Stimulated activated CD4-positive, alpha-beta T cell treated with anti-CD3 and anti-CD28 coated beads, Interleukin-1b, Interleukin-23, amount 100 ng/mL, for 48 hours (primary cell): Measurements from ENCODE around the gene SP140.
"Not testable (repeated sequence)": the region's sequence is repeated elsewhere in the genome, so short reads cannot be mapped to it uniquely, and the experiment has no call there.

Experiments
- DNase-seq: peaks from one replicate; pipeline ENCODE4 v3.0.0-alpha.2; 2020

Gene SP140

DNA sequence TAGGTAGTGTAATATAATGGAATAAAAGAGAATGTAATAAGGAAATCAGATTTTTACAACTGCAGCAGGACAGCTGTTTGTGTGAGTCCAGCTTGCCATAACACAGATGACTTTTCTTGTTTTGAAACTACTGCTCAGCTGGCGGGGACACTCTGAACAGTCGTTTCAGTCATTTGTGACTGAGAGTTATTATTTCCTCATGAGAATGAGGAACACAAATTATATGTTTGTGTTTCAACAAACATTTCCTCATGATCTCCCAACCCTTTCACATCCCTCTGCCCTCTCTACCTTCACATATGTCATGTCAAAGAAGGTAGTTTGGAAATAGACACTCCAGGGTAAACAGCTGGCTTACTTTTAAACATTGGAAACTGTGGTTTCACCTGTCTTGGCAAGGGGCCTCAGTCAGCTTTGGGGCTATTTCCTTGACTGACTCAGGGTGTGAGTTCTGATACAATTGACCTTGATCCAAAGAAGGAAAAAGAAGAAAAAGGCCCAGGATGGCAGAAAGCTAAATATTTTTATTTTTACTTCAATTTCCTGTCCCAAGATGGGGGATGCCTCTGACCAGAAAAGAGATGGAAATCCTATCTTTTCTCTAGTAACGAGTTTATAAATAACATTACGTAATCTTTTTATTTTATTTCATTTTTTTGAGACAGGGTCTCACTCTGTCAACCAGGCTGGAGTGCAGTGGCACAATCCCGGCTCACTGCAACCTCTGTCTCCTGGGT is 102.0 kb downstream of the SP140 start:
- no peak for DNase-seq

DNA sequence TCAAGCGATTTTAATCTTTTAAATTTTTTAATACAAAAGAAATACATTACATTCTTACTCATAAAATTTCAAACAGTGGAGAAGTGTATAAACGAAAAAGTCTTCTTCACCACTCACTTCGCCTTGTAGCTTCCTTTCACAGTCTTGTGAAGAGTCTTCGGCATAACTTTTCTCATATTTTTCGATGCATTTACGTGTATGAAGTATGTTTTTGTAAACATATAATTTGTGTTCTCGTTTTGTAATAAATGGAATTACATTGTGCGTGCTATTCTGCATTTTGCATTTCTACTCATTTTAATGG is 102.6 kb downstream of the SP140 start:
- DNase-seq = no peak

DNA sequence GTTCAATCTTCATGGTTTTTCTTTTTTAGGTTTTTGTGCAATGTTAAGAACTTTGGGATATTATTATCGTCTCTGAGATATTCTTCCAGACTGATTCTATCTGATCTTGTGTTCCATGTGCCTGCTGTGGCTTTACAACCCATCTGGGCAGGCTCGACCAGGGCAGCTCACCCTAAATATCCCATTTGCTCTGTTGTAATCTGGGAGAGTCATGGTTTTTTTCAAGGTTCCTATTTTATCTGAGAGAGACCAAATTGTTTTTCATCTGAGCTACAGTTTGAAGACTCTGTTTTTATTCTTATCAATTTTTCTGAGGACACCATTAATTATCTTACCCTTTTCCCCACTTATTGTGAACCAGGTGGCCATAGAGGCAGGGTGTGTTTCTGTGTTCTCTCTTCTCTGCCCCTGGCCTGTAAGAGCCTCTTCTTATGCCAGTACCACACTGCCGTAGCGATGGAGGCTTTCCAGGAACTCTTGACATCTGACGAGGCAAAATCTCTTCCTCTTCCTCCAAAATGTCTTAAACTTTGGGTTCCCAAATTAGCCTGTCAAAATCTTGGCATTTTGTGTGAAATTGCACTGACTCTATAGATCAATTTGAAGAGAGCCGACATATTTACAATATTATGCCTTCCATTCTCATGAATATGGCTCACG is 104.5 kb downstream of the SP140 start:
- DNase-seq = no peak

DNA sequence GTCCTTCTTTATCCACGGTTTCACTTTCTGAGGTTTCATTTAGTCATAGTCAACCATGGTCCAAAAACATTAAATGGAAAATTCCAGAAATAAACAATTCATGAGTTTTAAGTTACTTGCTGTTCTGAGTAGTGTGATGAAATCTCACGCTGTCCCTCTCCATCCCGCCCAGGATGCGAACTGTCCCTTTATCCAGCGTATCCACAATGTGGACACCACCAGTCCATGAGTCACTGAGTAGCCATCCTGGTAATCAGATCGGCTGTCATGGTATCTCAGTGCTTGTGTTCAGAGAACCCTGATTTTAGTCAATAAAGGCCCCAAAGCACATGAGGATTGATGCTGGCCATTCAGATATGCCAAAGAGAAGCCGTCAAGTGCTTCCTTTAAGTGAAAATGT is 105.2 kb downstream of the SP140 start:
- DNase-seq = no peak

DNA sequence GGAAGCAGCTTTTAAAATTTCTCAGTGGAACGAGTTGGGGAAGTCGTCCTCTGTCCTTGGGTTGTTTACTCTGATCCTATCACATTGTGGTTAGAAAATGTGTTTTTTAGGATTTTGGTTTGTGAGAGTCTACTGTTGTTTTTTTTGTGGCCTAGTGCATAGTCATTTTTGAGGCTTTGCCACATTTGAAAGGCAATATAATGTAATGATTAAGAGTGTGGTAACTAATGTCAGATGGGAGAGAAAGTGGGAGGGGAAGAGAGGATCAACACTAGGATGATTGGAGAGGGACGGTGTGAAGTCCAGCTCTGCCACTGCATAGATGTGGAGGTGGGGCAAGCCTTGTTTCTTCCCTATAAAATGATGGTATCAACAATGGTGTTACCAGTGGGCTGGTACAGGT is 109.9 kb downstream of the SP140 start:
- no peak for DNase-seq

DNA sequence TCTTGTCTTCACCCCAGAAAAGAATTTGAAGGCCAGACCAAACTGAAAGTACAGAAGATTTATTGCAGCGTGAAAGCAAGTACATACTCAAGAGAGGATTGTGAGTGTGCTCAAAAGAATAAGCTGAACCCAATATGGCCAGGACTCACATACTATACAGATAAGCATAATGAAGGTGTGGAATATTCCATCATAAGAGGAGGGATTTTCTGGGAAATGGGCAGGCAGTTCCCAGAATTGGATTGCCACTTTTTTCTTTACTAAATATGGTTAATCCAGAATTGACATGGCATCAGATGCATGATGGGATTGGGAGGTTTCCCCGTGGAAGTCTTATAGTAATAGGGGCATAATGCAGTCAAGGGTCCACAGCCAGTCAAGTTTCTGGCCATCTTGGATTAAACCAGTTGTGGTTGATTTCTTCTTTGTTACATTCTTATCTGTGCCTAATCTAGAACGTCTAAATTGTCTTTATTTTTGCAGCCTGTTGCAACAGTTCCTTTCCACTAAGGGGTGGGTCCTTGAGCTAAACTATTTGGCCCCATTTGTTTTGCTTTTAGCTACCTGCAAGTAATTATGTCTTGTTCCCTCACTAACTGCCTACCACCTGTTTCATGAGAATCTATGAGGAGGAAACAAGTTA is 110.4 kb downstream of the SP140 start:
- no peak for DNase-seq

DNA sequence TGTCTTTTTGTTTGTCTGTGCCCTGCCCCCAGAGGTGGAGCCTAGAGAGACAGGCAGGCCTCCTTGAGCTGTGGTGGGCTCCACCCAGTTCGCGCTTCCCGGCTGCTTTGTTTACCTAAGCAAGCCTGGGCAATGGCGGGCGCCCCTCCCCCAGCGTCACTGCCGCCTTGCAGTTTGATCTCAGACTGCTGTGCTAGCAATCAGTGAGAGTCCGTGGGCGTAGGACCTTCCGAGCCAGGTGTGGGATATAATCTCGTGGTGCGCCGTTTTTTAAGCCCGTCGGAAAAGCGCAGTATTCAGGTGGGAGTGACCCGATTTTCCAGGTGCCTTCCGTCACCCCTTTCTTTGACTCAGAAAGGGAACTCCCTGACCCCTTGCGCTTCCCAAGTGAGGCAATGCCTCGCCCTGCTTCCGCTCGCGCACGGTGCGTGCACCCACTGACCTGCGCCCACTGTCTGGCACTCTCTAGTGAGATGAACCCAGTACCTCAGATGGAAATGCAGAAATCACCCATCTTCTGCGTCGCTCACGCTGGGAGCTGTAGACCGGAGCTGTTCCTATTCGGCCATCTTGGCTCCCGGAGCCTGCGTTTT is 116.5 kb downstream of the SP140 start:
- not testable (repeated sequence) for DNase-seq

DNA sequence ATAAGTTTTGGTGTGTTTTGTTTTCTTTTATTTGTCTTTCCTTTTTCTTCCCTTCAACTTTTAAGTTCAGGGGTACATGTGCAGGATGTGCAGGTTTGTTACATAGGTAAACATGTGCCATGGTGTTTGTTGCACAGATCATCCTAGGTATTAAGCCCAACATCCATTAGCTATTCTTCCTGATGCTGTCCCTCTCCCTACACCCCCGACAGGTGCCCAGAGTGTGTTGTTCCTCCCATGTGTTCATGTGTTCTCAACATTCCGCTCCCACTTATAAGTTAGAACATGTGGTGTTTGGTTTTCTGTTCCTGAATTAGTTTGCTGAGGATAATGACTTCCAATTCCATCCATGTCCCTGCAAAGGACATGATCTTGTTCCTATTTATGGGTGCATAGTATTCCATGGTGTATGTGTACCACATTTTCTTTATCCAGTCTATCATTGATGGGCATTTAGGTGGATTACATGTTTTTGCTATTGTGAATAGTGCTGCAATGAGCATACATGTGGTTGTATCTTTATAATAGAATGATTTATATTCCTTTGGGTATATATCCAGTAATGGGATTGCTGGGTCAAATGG is 117.6 kb downstream of the SP140 start:
- DNase-seq = not testable (repeated sequence)

DNA sequence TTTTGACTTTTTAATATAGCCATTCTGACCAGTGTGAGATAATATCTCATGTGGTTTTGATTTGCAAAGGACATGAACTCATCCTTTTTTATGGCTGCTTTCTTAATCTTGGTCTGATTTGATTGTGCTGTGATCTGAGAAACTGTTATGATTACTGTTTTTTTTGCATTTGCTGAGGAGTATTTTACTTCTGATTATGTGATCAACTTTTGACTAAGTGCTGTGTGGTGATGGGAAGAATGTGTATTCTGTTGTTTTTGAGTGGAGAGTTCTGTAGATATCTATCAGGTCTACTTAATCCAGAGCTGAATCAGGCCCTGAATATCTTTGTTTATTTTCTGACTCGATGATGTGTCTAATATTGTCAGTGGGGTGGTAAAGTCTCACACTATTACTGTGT is 118.2 kb downstream of the SP140 start:
- DNase-seq = no peak

DNA sequence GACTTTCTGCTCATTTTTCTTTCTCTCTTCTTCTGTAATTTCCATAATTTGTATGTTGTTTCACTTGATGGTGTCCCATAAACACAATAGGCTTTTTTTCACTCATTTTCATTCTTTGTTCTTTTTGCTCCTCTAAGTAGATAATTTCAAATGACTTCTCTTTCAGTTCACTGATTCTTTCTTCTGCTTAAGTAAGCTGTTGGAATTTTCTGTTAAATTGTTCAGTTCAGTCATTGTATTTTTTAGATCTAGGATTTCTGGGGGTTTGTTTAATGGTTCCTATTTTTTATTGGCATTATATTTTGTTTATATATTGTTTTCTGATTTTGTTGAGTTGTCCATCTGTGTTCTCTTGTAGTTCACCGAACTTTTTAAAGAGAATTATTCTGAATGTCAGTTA is 120.9 kb downstream of the SP140 start:
- DNase-seq = no peak

DNA sequence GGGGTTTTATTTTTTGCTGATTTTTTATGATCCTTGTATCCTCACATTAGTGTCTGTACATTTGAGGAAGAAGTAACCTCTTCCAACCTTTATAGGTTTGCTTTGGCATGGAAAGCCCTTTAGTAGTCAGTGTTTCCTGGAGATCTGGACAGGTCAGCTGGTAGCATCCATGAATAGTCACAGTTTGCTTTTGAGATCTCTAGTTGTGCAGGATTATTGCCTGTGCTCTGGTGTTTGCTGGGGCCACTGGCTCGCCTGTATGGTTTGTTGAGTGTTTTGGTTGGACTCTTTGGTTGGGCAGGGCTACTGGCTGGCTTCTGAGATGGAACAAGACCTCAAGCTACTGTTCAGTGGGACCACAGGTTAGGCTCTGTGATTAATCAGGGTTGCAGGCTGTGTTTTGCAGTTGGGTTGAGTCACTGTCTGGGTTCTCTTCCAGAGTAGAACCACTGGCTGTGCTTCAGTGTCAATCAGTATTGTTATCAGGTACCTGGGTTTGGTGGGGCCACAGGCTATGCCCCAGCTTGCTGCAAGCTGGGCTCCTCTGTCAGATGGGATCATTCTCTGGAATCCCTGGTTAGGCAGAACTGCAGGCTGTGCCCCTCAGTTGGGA is 121.5 kb downstream of the SP140 start:
- DNase-seq = no peak

DNA sequence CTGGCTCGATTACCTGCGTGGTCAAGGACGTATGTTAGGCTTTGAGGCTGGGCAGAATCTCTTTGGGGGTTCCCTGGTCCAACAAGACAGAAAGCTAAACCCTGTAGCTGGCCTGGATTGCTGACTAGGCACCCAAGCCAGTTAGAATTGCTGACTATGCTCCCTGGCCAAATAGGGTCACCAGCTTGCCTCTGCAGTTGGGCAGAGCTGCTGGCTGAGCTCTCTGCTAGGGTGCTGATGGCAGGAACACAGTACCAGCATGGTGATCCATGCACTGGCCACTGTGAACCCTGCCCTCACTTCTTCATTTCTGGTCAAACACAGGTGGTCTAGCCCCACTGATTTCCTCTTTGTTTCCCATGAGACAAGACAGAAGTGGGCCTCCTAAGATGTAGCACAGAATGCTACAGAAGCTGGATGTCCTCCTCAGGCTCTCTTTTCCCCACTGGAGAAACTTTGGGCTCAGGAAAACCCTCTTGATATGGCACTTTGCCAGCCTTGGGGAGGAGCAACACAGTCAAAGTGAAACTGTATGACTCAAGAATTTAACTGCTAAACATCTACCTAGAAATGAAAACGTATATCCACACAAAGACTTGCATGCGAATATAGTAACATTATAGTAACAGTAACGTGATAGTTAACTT is 122.2 kb downstream of the SP140 start:
- no peak for DNase-seq

DNA sequence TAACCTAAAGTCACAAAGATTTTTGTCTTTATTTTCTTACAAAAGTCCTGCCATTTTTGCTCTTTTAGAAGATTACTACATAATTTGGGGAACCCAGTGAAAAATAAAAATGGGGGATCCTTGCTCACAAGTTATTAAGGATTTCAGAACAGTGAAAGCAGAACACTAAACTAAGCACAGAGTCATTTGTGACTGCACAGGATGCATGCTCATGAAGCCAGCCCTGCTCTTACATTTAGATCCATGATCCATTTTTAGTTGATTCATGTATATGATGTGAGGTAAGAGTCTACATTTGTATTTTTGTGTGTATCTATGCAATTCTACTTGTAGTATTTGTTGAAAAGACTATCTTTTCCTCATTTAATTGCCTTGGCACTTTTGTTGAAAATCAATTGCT is 123.3 kb downstream of the SP140 start:
- no peak for DNase-seq

DNA sequence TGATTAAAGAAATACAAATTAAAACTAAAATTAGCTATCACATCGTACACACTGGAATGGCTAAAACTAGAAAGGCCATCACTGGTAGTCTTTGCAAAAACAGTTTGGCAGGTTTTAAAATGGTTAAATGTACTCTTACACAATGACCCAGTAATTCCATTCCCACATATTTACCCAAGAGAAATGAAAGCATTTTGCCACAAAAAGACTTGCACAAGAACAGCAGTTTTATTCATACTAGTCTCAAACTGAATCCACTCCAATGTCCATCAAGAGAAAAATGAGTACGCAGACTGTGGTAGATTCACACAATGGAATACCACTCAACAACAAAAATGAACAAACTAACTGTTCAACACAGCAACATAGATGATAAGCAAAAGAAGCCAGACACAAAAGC is 130.5 kb downstream of the SP140 start:
- no peak for DNase-seq

DNA sequence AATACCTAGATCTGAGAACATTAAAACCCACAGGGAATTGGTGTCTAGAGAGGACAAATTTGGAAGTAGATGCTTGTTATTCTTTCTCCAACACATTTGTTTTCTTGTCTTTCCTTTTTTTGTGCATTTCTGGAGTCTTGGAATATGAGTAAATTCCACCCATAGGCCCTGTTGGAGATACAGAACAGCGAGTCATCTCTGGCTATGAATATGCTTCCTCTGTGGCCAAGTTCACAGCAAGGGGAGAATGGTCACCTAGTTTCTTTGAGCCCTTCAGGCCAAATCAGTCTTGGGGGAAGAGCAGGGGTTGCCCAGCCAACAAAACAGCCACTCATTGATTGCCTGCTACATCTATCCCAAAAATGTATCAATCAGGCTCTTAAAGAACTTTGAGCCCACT is 132.8 kb downstream of the SP140 start:
- DNase-seq = no peak

DNA sequence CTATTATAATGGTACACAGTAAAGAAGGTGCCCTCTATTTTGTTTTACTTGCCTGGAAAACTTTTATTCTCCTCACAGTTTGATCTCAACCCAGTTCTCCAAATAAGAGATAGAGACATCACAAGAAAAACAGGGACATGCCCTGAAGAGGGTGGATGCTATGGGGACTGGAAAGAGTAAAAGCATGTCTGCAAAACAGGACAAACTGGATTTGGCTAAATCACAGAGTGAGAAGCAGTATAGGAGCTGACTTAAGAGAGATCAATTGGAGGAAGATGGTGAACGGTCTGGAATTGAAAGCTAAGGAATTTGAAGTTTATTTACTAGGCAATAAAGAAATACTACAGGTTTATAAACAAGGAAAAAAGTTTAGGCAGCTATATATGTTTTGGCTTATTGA is 134.5 kb downstream of the SP140 start:
- no peak for DNase-seq

DNA sequence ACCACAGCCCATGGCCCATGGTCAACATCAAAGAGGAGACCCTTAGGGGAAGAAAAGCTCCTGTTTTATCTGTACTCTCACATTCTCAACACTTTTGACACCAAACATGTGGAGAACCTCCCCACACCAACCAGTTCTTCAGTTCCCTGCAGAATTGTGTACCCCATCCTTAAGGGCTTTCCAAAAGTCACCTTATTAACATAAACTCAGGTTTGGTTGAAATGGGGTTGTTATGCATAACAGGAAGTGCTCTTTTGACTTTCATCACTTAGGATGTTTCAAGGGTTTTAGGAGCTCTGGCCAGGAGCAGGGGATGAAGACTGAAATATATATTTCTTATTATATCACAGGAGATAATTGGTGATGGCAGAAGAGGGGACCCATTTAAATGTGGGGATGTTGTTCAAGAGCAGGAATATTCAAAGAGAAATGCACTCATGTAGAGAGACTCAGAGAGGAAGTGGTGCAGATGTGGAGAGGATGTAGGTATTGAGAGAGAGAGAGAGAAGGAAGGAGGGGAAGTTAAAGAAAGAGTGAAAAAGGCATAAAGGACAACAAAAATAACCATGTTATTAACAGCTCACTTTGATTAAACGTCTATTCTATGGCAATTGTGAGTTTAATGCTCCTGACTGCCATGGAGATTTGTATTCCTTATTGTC is 136.6 kb downstream of the SP140 start:
- no peak for DNase-seq
